Measurements from ENCODE around the gene JAZF1.

Gene JAZF1

DNA sequence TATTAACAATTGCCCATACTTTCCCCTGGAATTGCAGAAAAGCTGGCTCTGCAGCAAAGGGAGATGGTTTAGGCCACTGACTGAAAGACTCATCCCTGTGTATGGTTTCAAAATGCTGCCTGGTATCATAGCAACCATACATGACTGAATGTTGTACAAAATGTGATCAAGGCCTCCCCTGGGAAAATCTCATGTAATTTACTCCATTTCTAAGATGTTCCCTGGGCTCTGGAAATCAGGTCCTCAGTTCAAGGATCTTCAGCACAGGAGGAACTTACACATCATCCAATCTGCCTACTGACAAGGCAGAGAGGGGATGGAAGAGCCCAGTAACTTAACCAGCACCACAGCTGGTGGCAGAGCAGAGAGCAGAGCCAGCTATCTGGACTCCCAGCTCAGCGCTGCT, 111.8 kb downstream of the JAZF1 start (continued):
- TF ChIP-seq, protein P1, sequence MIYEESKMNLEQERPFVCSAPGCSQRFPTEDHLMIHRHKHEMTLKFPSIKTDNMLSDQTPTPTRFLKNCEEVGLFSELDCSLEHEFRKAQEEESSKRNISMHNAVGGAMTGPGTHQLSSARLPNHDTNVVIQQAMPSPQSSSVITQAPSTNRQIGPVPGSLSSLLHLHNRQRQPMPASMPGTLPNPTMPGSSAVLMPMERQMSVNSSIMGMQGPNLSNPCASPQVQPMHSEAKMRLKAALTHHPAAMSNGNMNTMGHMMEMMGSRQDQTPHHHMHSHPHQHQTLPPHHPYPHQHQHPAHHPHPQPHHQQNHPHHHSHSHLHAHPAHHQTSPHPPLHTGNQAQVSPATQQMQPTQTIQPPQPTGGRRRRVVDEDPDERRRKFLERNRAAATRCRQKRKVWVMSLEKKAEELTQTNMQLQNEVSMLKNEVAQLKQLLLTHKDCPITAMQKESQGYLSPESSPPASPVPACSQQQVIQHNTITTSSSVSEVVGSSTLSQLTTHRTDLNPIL (CRISPR knock-in tag; IDR thresholded peaks at IDR 0.05; ENCODE audit: low read depth): no peak

GRCh38 chr7:28067171-28067570, 113.4 kb downstream of the JAZF1 start:
- no peak for ATAC-seq
- TF ChIP-seq, protein P2, sequence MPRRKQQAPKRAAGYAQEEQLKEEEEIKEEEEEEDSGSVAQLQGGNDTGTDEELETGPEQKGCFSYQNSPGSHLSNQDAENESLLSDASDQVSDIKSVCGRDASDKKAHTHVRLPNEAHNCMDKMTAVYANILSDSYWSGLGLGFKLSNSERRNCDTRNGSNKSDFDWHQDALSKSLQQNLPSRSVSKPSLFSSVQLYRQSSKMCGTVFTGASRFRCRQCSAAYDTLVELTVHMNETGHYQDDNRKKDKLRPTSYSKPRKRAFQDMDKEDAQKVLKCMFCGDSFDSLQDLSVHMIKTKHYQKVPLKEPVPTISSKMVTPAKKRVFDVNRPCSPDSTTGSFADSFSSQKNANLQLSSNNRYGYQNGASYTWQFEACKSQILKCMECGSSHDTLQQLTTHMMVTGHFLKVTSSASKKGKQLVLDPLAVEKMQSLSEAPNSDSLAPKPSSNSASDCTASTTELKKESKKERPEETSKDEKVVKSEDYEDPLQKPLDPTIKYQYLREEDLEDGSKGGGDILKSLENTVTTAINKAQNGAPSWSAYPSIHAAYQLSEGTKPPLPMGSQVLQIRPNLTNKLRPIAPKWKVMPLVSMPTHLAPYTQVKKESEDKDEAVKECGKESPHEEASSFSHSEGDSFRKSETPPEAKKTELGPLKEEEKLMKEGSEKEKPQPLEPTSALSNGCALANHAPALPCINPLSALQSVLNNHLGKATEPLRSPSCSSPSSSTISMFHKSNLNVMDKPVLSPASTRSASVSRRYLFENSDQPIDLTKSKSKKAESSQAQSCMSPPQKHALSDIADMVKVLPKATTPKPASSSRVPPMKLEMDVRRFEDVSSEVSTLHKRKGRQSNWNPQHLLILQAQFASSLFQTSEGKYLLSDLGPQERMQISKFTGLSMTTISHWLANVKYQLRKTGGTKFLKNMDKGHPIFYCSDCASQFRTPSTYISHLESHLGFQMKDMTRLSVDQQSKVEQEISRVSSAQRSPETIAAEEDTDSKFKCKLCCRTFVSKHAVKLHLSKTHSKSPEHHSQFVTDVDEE (CRISPR knock-in tag; IDR thresholded peaks at IDR 0.05): no peak
- TF ChIP-seq ESRRG (CRISPR knock-in tag; IDR thresholded peaks at IDR 0.05) (no peak), GLIS3 (CRISPR knock-in tag; IDR thresholded peaks at IDR 0.05) (no peak), CSRNP3 (CRISPR knock-in tag; IDR thresholded peaks at IDR 0.05) (no peak), TCF4 (CRISPR knock-in tag; IDR thresholded peaks at IDR 0.05; ENCODE audit: borderline replicate concordance) (no peak), CSDC2 (CRISPR knock-in tag; IDR thresholded peaks at IDR 0.05) (no peak), SNAI2 (CRISPR knock-in tag; IDR thresholded peaks at IDR 0.05) (no peak), RARB (CRISPR knock-in tag; IDR thresholded peaks at IDR 0.05) (no peak), TOX (CRISPR knock-in tag; IDR thresholded peaks at IDR 0.05; ENCODE audit: borderline replicate concordance) (no peak), ZFP3 (CRISPR knock-in tag; IDR thresholded peaks at IDR 0.05) (no peak), ZNF8 (CRISPR knock-in tag; IDR thresholded peaks at IDR 0.05) (no peak), ARNTL (CRISPR knock-in tag; IDR thresholded peaks at IDR 0.05; ENCODE audit: borderline replicate concordance, low read depth) (no peak), ZC3H10 (CRISPR knock-in tag; IDR thresholded peaks at IDR 0.05) (no peak), OSR1 (CRISPR knock-in tag; IDR thresholded peaks at IDR 0.05) (no peak)
- TF ChIP-seq, protein P1 (CRISPR knock-in tag; IDR thresholded peaks at IDR 0.05; ENCODE audit: low read depth): no peak

GRCh38 chr7:28065721-28066285, 114.8 kb downstream of the JAZF1 start:
- TF ChIP-seq OSR1 (CRISPR knock-in tag; IDR thresholded peaks at IDR 0.05) (no peak), ZNF8 (CRISPR knock-in tag; IDR thresholded peaks at IDR 0.05) (no peak), ZFP30 (CRISPR knock-in tag; IDR thresholded peaks at IDR 0.05) (no peak), ZNF70 (CRISPR knock-in tag; IDR thresholded peaks at IDR 0.05) (no peak), ESRRG (CRISPR knock-in tag; IDR thresholded peaks at IDR 0.05) (no peak), CSDC2 (CRISPR knock-in tag; IDR thresholded peaks at IDR 0.05) (no peak), CSRNP3 (CRISPR knock-in tag; IDR thresholded peaks at IDR 0.05) (no peak), BACH2 (CRISPR knock-in tag; IDR thresholded peaks at IDR 0.05; ENCODE audit: borderline replicate concordance) (no peak), ISL1 (CRISPR knock-in tag; IDR thresholded peaks at IDR 0.05) (no peak), ZNF565 (CRISPR knock-in tag; conservative IDR thresholded peaks at IDR 0.05; ENCODE audit: low read depth) (no peak), TCF4 (CRISPR knock-in tag; IDR thresholded peaks at IDR 0.05; ENCODE audit: borderline replicate concordance) (no peak)
- TF ChIP-seq, protein P3, sequence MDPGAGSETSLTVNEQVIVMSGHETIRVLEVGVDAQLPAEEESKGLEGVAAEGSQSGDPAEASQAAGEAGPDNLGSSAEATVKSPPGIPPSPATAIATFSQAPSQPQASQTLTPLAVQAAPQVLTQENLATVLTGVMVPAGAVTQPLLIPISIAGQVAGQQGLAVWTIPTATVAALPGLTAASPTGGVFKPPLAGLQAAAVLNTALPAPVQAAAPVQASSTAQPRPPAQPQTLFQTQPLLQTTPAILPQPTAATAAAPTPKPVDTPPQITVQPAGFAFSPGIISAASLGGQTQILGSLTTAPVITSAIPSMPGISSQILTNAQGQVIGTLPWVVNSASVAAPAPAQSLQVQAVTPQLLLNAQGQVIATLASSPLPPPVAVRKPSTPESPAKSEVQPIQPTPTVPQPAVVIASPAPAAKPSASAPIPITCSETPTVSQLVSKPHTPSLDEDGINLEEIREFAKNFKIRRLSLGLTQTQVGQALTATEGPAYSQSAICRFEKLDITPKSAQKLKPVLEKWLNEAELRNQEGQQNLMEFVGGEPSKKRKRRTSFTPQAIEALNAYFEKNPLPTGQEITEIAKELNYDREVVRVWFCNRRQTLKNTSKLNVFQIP (CRISPR knock-in tag; IDR thresholded peaks at IDR 0.05; ENCODE audit: borderline replicate concordance, low read depth): no peak
- TF ChIP-seq, protein P4, sequence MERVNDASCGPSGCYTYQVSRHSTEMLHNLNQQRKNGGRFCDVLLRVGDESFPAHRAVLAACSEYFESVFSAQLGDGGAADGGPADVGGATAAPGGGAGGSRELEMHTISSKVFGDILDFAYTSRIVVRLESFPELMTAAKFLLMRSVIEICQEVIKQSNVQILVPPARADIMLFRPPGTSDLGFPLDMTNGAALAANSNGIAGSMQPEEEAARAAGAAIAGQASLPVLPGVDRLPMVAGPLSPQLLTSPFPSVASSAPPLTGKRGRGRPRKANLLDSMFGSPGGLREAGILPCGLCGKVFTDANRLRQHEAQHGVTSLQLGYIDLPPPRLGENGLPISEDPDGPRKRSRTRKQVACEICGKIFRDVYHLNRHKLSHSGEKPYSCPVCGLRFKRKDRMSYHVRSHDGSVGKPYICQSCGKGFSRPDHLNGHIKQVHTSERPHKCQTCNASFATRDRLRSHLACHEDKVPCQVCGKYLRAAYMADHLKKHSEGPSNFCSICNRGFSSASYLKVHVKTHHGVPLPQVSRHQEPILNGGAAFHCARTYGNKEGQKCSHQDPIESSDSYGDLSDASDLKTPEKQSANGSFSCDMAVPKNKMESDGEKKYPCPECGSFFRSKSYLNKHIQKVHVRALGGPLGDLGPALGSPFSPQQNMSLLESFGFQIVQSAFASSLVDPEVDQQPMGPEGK (CRISPR knock-in tag; IDR thresholded peaks at IDR 0.05; ENCODE audit: borderline replicate concordance): no peak
- TF ChIP-seq, protein P2 (CRISPR knock-in tag; IDR thresholded peaks at IDR 0.05): no peak

More at GRCh38 chr7:28065721-28066285, 114.8 kb downstream of the JAZF1 start:
- ATAC-seq: no peak
